Lower leg skin (tissue), 3 donors: ENCODE results near the gene GAGE10.
"Not testable (repeated sequence)": the region's sequence is repeated elsewhere in the genome, so short reads cannot be mapped to it uniquely, and the experiment has no call there.

Experiments
- POLR2A ChIP-seq, 2 donors: fragments of 450-650 bp; IDR thresholded peaks; one replicate each; pipeline ENCODE4 v1.6.1; 2016 to 2017; ENCODE audit warnings: antibody characterized with exemption in 2 of 2, mild to moderate bottlenecking in 1 of 2, moderate library complexity in 1 of 2
- TF ChIP-seq, protein P1 (sequence below), 3 donors: fragments of 450-650 bp; IDR thresholded peaks; one replicate each; pipeline ENCODE4 v1.5.1; 2016; ENCODE audit warnings: antibody characterized with exemption in 3 of 3, mild to moderate bottlenecking in 3 of 3, moderate library complexity in 2 of 3

DNA sequence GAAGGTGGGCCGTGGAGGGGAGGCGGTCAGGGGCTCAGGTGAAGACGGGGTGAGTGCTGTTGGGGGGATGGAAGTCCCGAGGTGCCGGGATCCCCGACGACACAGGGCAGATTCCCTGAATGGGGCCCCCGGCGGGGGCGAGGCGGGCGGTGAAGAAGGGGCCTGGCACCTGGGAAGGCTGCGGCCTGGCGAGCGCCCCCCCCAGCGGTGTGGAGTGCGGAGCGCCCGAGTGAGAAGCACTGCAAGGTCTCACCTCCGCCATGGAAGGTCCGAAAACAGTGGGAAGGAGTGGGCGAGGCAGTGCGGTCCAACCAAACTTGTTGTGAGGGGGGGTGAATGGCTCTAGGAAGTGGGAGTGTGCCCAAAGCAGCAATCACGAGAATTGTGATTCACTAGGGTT lies 38.0 kb downstream of the GAGE10 start:
- TF ChIP-seq, protein P1, sequence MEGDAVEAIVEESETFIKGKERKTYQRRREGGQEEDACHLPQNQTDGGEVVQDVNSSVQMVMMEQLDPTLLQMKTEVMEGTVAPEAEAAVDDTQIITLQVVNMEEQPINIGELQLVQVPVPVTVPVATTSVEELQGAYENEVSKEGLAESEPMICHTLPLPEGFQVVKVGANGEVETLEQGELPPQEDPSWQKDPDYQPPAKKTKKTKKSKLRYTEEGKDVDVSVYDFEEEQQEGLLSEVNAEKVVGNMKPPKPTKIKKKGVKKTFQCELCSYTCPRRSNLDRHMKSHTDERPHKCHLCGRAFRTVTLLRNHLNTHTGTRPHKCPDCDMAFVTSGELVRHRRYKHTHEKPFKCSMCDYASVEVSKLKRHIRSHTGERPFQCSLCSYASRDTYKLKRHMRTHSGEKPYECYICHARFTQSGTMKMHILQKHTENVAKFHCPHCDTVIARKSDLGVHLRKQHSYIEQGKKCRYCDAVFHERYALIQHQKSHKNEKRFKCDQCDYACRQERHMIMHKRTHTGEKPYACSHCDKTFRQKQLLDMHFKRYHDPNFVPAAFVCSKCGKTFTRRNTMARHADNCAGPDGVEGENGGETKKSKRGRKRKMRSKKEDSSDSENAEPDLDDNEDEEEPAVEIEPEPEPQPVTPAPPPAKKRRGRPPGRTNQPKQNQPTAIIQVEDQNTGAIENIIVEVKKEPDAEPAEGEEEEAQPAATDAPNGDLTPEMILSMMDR (IDR thresholded peaks at IDR 0.05): not testable (repeated sequence)
- TF ChIP-seq POLR2A (IDR thresholded peaks at IDR 0.05): not testable (repeated sequence)
